ENCODE data around the gene SPACA7.
"Not testable (repeated sequence)": the region's sequence is repeated elsewhere in the genome, so short reads cannot be mapped to it uniquely, and the experiment has no call there.

SPACA7 gene

GRCh38 chr13:112351825-112352224, 24.3 kb upstream of the SPACA7 start:
- DNase-seq: no peak

GRCh38 chr13:112353856-112354255, 22.3 kb upstream of the SPACA7 start:
- DNase-seq: no peak

- DNase-seq: no peak
Observed at GRCh38 chr13:112354330-112355273, 21.6 kb upstream of the SPACA7 start.

- no peak for DNase-seq
Observed at GRCh38 chr13:112355274-112355838, 20.8 kb upstream of the SPACA7 start.

GRCh38 chr13:112356190-112356589, 20.0 kb upstream of the SPACA7 start:
- DNase-seq: no peak

GRCh38 chr13:112358156-112358555, 18.0 kb upstream of the SPACA7 start:
- DNase-seq: no peak

- no peak for DNase-seq
Observed at GRCh38 chr13:112362021-112362420, 14.1 kb upstream of the SPACA7 start.

GRCh38 chr13:112363867-112364528, 12.2 kb upstream of the SPACA7 start:
- no peak for DNase-seq

- DNase-seq: no peak
Observed at GRCh38 chr13:112366907-112367646, 9.1 kb upstream of the SPACA7 start.

- no peak for DNase-seq
Observed at GRCh38 chr13:112368883-112369282, 7.3 kb upstream of the SPACA7 start.

- DNase-seq: no peak
Observed at GRCh38 chr13:112370311-112370710, 5.8 kb upstream of the SPACA7 start.

- DNase-seq: no peak
Observed at GRCh38 chr13:112374271-112374670, 1.9 kb upstream of the SPACA7 start.

GRCh38 chr13:112391746-112392145, 15.6 kb downstream of the SPACA7 start:
- DNase-seq: no peak

GRCh38 chr13:112392719-112393118, 16.6 kb downstream of the SPACA7 start:
- DNase-seq: no peak

GRCh38 chr13:112395022-112395421, 18.9 kb downstream of the SPACA7 start:
- not testable (repeated sequence) for DNase-seq

GRCh38 chr13:112395941-112396340, 19.8 kb downstream of the SPACA7 start:
- DNase-seq: not testable (repeated sequence)

GRCh38 chr13:112397108-112397507, 21.0 kb downstream of the SPACA7 start:
- DNase-seq: no peak

- DNase-seq: not testable (repeated sequence)
Observed at GRCh38 chr13:112398347-112398746, 22.2 kb downstream of the SPACA7 start.

GRCh38 chr13:112409828-112410227, 33.7 kb downstream of the SPACA7 start:
- not testable (repeated sequence) for DNase-seq

GRCh38 chr13:112416647-112417046, 40.5 kb downstream of the SPACA7 start:
- DNase-seq: no peak

- DNase-seq: no peak
Observed at GRCh38 chr13:112417079-112417478, 40.9 kb downstream of the SPACA7 start.

- no peak for DNase-seq
Observed at GRCh38 chr13:112424098-112424497, 47.9 kb downstream of the SPACA7 start.

- no peak for DNase-seq
Observed at GRCh38 chr13:112428704-112429103, 52.5 kb downstream of the SPACA7 start.
